ENCODE measurements around the gene ESYT2. TPM values are rescaled to one million over a fixed set of nuclear protein-coding genes. Genes with fewer than 3 reads are reported as not detected.

Gene ESYT2
- total and polyA plus RNA-seq, 2 of the 4 experiments (the other 2 are of a cell fraction), result 26.7 to 69.9 TPM

- no peak overlapping the region for H4K5ac ChIP-seq (ENCODE audit: low read depth, low read length)
- no peaks in the 10 kb centered on the region for H3K27me3 ChIP-seq (ENCODE audit: control insufficient read depth, insufficient read depth, low read length)
- no peak overlapping the region for H2BK15ac ChIP-seq (ENCODE audit: low read depth, low read length)
- no peak overlapping the region for H3K56ac ChIP-seq (ENCODE audit: extremely low read depth, insufficient read depth, low read length)
- H3K23ac ChIP-seq (ENCODE audit: low read depth, low read length), result no peak overlapping the region
- no peak overlapping the region for H3K9ac ChIP-seq (ENCODE audit: low read depth, low read length)
- H4K20me1 ChIP-seq (ENCODE audit: insufficient read depth, low read length), result no peaks in the 10 kb centered on the region
- H3K27ac ChIP-seq (ENCODE audit: insufficient read depth, low read length), result no peak overlapping the region
- WGBS, 2 experiments (ENCODE audit: extremely low coverage in 2 of 2, insufficient read length in 1 of 2), result 99% methylated on average over 13 of the region's 23 CpGs; no CpG with 5 or more reads in 1 of the 2 experiments
- no peak overlapping the region for H2AFZ ChIP-seq (replicated peaks; ENCODE audit: low read length, poor library complexity)
- no peak for TF ChIP-seq CTCF (conservative IDR thresholded peaks at IDR 0.05; ENCODE audit: low read depth, low read length)
- peaks cover 31% of the 10 kb centered on the region for H3K36me3 ChIP-seq (ENCODE audit: control insufficient read depth, insufficient read depth, low read length)
- no peaks in the 10 kb centered on the region for H3K79me1 ChIP-seq (ENCODE audit: low read depth in 1 of 2, low read length in 2 of 2)
- no peak overlapping the region for H4K91ac ChIP-seq (ENCODE audit: insufficient read depth, low read depth, low read length)
- no peak overlapping the region for H3K14ac ChIP-seq (replicated peaks; ENCODE audit: low read depth, low read length)
- intact Hi-C loops (cut with micrococcal nuclease) (no loop called here), dilution Hi-C loops (cut with HindIII; ENCODE audit: low sequenced_read_pairs, unreplicated experiment) (no loop called here), in situ Hi-C loops (cut with MboI; ENCODE audit: low sequenced_read_pairs) (no loop called here)
- no peak overlapping the region for H2AK9ac ChIP-seq (replicated peaks; ENCODE audit: low read depth, low read length, poor library complexity)
- H3K9me1 ChIP-seq (ENCODE audit: insufficient read depth, low read length), result no peaks in the 10 kb centered on the region
- no peak overlapping the region for H3K4me3 ChIP-seq (ENCODE audit: insufficient read depth, low read depth, low read length)
- no peaks in the 10 kb centered on the region for H3K9me3 ChIP-seq (ENCODE audit: control insufficient read depth, insufficient read depth, low read length)
- POLR2A ChIA-PET (ENCODE audit: unreplicated experiment), result no interaction called here
- no peak overlapping the region for H3K4me2 ChIP-seq (ENCODE audit: low read depth, low read length)
- H3K4ac ChIP-seq (ENCODE audit: low read depth, low read length), result no peak overlapping the region
- no TSS peak for BruUV-seq (replicated peaks)
- no peak overlapping the region for H2BK20ac ChIP-seq (ENCODE audit: low read depth, low read length)
- ATAC-seq (ENCODE audit: low read depth) (no peak), DNase-seq (no peak)
- no peak overlapping the region for H2AK5ac ChIP-seq (ENCODE audit: low read depth, low read length)
- no peak overlapping the region for H2BK120ac ChIP-seq (ENCODE audit: low read depth, low read length)
- no peak overlapping the region for H3K18ac ChIP-seq (ENCODE audit: low read depth, low read length)
- CTCF ChIA-PET, result no interaction called here
- H3K4me1 ChIP-seq (ENCODE audit: control insufficient read depth, insufficient read depth, low read length), result no peaks in the 10 kb centered on the region
- H4K8ac ChIP-seq (ENCODE audit: low read depth in 2 of 2, low read length in 2 of 2), result no peak overlapping the region
- no peak overlapping the region for H2BK5ac ChIP-seq (ENCODE audit: low read depth, low read length, poor library complexity, severe bottlenecking)
Observed at GRCh38 chr7:158876984-158877383, 47.7 kb upstream of the ESYT2 start.
